ENCODE measurements around the gene MAGI2. TPM values are rescaled to one million over a fixed set of nuclear protein-coding genes. Genes with fewer than 3 reads are reported as not detected.

Gene MAGI2
- total RNA-seq, 2 donors from 2014 or later, result 10.3 to 19.2 TPM

GRCh38 chr7:78429878-78430277 lies 1023.6 kb downstream of the MAGI2 start:
- Mint-ChIP-seq H3K36me3 (ENCODE audit: low read depth) (no peaks in the 10 kb centered on the region), H3K9me3 (peaks cover under 1% of the 10 kb centered on the region), H3K27me3 (ENCODE audit: insufficient read depth) (no peaks in the 10 kb centered on the region), H3K4me1 (peaks cover 8% of the 10 kb centered on the region), H3K27ac (no peak overlapping the region), H3K4me3 (no peak overlapping the region)
- no peaks in the 10 kb centered on the region for H3K27me3 ChIP-seq (ENCODE audit: control insufficient read depth, insufficient read depth, low read length, poor library complexity, severe bottlenecking)
- TF ChIP-seq CTCF (conservative IDR thresholded peaks at IDR 0.05), result no peak
- no peaks in the 10 kb centered on the region for H3K4me1 ChIP-seq (ENCODE audit: control insufficient read depth, insufficient read depth, low read length)
- no peak overlapping the region for H3K9ac ChIP-seq (ENCODE audit: extremely low read depth, low read length, poor library complexity, severe bottlenecking)
- H3K27ac ChIP-seq (ENCODE audit: low read depth, low read length), result no peak overlapping the region
- no peak for DNase-seq
- no peaks in the 10 kb centered on the region for H3K36me3 ChIP-seq (ENCODE audit: control insufficient read depth, insufficient read depth, low read length)
- no peaks in the 10 kb centered on the region for H3K9me3 ChIP-seq (ENCODE audit: control insufficient read depth, low read length)
- WGBS, 2 experiments (ENCODE audit: insufficient coverage in 1 of 2, insufficient read length in 1 of 2), result 93% methylated on average over 1 of the region's 1 CpG; no CpG with 5 or more reads in 1 of the 2 experiments
- no peak overlapping the region for H3K4me3 ChIP-seq (ENCODE audit: low read length)

GRCh38 chr7:78427209-78427608 lies 1026.3 kb downstream of the MAGI2 start:
- no peaks in the 10 kb centered on the region for H3K36me3 ChIP-seq (ENCODE audit: control insufficient read depth, insufficient read depth, low read length)
- no peak for TF ChIP-seq CTCF (conservative IDR thresholded peaks at IDR 0.05)
- no peak overlapping the region for H3K4me3 ChIP-seq (ENCODE audit: low read length)
- no peak for DNase-seq
- no peak overlapping the region for H3K9ac ChIP-seq (ENCODE audit: extremely low read depth, low read length, poor library complexity, severe bottlenecking)
- Mint-ChIP-seq H3K27ac (no peak overlapping the region), H3K36me3 (ENCODE audit: low read depth) (peaks cover 2% of the 10 kb centered on the region), H3K27me3 (ENCODE audit: insufficient read depth) (no peaks in the 10 kb centered on the region), H3K4me1 (peaks cover 10% of the 10 kb centered on the region), H3K4me3 (no peak overlapping the region), H3K9me3 (peaks cover 3% of the 10 kb centered on the region)
- H3K27me3 ChIP-seq (ENCODE audit: control insufficient read depth, insufficient read depth, low read length, poor library complexity, severe bottlenecking), result no peaks in the 10 kb centered on the region
- 95 to 100% methylated on average over 1 of the region's 1 CpG for WGBS, 2 experiments (ENCODE audit: insufficient coverage in 1 of 2, insufficient read length in 1 of 2)
- no peaks in the 10 kb centered on the region for H3K9me3 ChIP-seq (ENCODE audit: control insufficient read depth, low read length)
- no peak overlapping the region for H3K27ac ChIP-seq (ENCODE audit: low read depth, low read length)
- H3K4me1 ChIP-seq (ENCODE audit: control insufficient read depth, insufficient read depth, low read length), result no peaks in the 10 kb centered on the region

DNA sequence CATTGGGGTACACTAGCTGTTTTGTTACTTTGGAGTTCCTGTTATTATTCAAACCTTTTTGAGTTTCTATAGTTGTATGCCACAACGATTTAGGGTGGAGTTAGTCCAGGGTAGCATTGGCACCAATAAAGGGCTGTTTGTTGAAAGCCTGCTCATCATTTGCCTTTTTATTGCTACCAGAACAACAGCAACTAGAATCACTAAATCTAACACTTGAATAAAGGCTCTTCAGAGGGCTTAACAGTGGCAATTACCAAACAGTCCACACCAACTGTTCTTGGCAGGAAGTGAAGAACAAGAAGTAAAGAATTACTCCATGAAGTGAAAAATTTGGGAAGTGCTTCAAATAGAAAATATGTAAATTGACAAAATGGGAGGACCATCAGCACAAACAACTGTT lies 1033.5 kb downstream of the MAGI2 start:
- TF ChIP-seq CTCF (conservative IDR thresholded peaks at IDR 0.05), result no peak
- H3K27me3 Mint-ChIP-seq (ENCODE audit: insufficient read depth), result no peaks in the 10 kb centered on the region
- no peak overlapping the region for H3K27ac Mint-ChIP-seq
- WGBS, 2 experiments (ENCODE audit: insufficient coverage in 1 of 2, insufficient read length in 1 of 2), result 91% methylated on average over 1 of the region's 1 CpG; no CpG with 5 or more reads in 1 of the 2 experiments
- H3K27ac ChIP-seq (ENCODE audit: low read depth, low read length), result no peak overlapping the region
- H3K4me3 ChIP-seq (ENCODE audit: low read length), result no peak overlapping the region
- H3K27me3 ChIP-seq (ENCODE audit: control insufficient read depth, insufficient read depth, low read length, poor library complexity, severe bottlenecking), result no peaks in the 10 kb centered on the region
- H3K9me3 Mint-ChIP-seq, result peaks cover 11% of the 10 kb centered on the region
- no peak overlapping the region for H3K9ac ChIP-seq (ENCODE audit: extremely low read depth, low read length, poor library complexity, severe bottlenecking)
- H3K4me3 Mint-ChIP-seq, result no peak overlapping the region
- H3K36me3 ChIP-seq (ENCODE audit: control insufficient read depth, insufficient read depth, low read length), result no peaks in the 10 kb centered on the region
- H3K36me3 Mint-ChIP-seq (ENCODE audit: low read depth), result peaks cover 5% of the 10 kb centered on the region
- peaks cover 2% of the 10 kb centered on the region for H3K4me1 Mint-ChIP-seq
- peaks cover 17% of the 10 kb centered on the region for H3K9me3 ChIP-seq (ENCODE audit: control insufficient read depth, low read length)
- DNase-seq, result no peak
- H3K4me1 ChIP-seq (ENCODE audit: control insufficient read depth, insufficient read depth, low read length), result no peaks in the 10 kb centered on the region
